Uterus (tissue), 4 donors: ENCODE data around the gene EPHX1. TPM values are rescaled to one million over a fixed set of nuclear protein-coding genes. Genes with fewer than 3 reads are reported as not detected.

Experiments
- DNase-seq, 2 donors: peaks; one replicate each; pipeline ENCODE4 v3.0.0-alpha.2; 2019 to 2020
- H3K27ac ChIP-seq, 2 donors: fragments of 200-600 bp; sonication (generic); 1 replicate in 1 of 2; 2 replicates in 1 of 2; pipeline ENCODE4 v1.5.1; 2016 to 2018
- H3K27me3 ChIP-seq, 2 donors: fragments of 200-600 bp; sonication (generic); one replicate each; pipeline ENCODE4 v1.5.1; 2018 to 2019; ENCODE audit warnings: control low read depth in 1 of 2
- H3K36me3 ChIP-seq, 2 donors: fragments of 200-600 bp; sonication (generic); one replicate each; pipeline ENCODE4 v1.5.1; 2019; ENCODE audit warnings: control low read depth in 1 of 2
- H3K4me1 ChIP-seq, 2 donors: fragments of 200-600 bp; sonication (generic); one replicate each; pipeline ENCODE4 v1.5.1; 2018 to 2019; ENCODE audit warnings: control low read depth in 1 of 2
- H3K4me3 ChIP-seq, 2 donors: fragments of 200-600 bp; sonication (generic); 1 replicate in 1 of 2; 2 replicates in 1 of 2; pipeline ENCODE4 v1.5.1; 2018 to 2019; ENCODE audit warnings: mild to moderate bottlenecking in 1 of 2
- H3K9me3 ChIP-seq, 2 donors: fragments of 200-600 bp; sonication (generic); one replicate each; pipeline ENCODE4 v1.5.1; 2019; ENCODE audit warnings: control low read depth in 1 of 2
- POLR2A ChIP-seq, 2 donors: fragments of 450-650 bp; IDR thresholded peaks; one replicate each; pipeline ENCODE4 v1.6.1; 2016; ENCODE audit warnings: antibody characterized with exemption in 2 of 2, mild to moderate bottlenecking in 1 of 2, moderate library complexity in 1 of 2
- intact Hi-C: fragments of 100-400 bp; cut with DNase I; formaldehyde crosslinking; loops from one replicate; pipeline ENCODE4 v1.15.1; 2023; ENCODE audit warnings: low total_unique reads
- total RNA-seq, 4 donors: library from RNA; depleted of rRNA in 3 of 4; stranded (reverse); fragments of >200 nt in 3 of 4; gene quantifications; one replicate each; pipeline versions ENCODE4 v1.1.0 to v1.2.4, GENCODE V29; 2014 to 2023
- TF ChIP-seq, protein P1 (sequence below), 4 experiments: fragments of 200-600 bp in 2 of 4; fragments of 450-650 bp in 2 of 4; sonication (generic) in 2 of 4; IDR thresholded peaks; one replicate each; pipeline ENCODE4 v1.5.1; 2016 to 2019; ENCODE audit warnings: antibody characterized with exemption in 4 of 4, mild to moderate bottlenecking in 2 of 4, moderate library complexity in 1 of 4
- donor health status: DM: yes; HTN: yes; CAD: no.

EPHX1 gene
- total RNA-seq, 4 donors from 2014 or later = 51.2 to 156 (median 55.3) TPM

DNA sequence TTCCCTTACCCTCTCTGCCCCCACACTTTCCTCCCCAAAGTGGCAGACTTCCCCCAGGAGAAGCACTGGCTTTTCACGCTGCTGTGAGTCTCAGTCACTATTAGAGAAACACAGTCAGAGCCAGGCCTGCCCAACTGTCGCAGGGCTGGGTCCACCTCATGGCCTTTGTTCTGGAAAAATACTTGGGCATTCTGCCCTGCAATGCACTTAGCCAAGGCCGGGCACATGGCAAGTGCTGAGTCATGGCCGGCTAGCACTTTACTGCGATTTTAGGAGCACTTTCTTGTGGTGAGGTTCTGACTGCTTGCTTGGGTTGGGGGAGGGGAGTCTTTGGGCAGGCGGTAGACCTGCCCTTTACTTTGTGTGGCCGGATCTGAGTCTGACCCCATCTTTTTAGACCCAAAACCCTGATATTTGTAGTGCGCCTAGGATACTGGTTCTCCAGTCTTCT is 7.7 kb downstream of the EPHX1 start:
- peak; percentile 70 to 82 for DNase-seq
- TF ChIP-seq POLR2A (IDR thresholded peaks at IDR 0.05) = no peak
- TF ChIP-seq, protein P1, sequence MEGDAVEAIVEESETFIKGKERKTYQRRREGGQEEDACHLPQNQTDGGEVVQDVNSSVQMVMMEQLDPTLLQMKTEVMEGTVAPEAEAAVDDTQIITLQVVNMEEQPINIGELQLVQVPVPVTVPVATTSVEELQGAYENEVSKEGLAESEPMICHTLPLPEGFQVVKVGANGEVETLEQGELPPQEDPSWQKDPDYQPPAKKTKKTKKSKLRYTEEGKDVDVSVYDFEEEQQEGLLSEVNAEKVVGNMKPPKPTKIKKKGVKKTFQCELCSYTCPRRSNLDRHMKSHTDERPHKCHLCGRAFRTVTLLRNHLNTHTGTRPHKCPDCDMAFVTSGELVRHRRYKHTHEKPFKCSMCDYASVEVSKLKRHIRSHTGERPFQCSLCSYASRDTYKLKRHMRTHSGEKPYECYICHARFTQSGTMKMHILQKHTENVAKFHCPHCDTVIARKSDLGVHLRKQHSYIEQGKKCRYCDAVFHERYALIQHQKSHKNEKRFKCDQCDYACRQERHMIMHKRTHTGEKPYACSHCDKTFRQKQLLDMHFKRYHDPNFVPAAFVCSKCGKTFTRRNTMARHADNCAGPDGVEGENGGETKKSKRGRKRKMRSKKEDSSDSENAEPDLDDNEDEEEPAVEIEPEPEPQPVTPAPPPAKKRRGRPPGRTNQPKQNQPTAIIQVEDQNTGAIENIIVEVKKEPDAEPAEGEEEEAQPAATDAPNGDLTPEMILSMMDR (IDR thresholded peaks at IDR 0.05) = no peak
- H3K27ac ChIP-seq = peak overlapping the region; percentile 94 to 99
- H3K4me3 ChIP-seq = no peak overlapping the region
- H3K9me3 ChIP-seq = no peaks in the 10 kb centered on the region
- H3K4me1 ChIP-seq = peaks cover 47 to 59% of the 10 kb centered on the region in 2 donors
- no peaks in the 10 kb centered on the region for H3K27me3 ChIP-seq
- H3K36me3 ChIP-seq = no peaks in the 10 kb centered on the region
- intact Hi-C loops = no loop called here

DNA sequence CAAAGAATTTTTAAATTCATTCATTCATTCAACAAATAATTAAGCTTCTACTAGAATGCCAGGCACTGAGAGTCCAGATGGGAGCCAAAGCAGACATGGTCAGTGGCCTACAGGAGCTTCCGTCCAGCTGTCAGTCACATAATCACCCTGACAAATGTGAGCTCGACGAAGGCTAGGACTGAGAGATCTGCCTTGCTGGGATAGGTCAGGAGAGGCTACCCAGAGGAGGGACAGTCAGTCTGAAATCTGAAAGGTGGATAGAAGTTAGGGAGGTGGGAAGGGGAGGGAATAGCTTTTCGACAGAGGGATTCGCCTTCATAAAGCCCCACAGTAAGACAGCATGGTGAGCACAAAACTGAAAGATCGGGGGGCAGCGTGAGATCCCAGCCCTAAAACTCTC is 8.3 kb downstream of the EPHX1 start:
- Histone ChIP-seq H3K4me3 (no peak overlapping the region), H3K36me3 (no peaks in the 10 kb centered on the region), H3K4me1 (peaks cover 51 to 53% of the 10 kb centered on the region in 2 donors), H3K27ac (peak overlapping the region; percentile 94 to 99), H3K27me3 (no peaks in the 10 kb centered on the region), H3K9me3 (no peaks in the 10 kb centered on the region)
- DNase-seq = no peak
- intact Hi-C loops = no loop called here
- no peak for TF ChIP-seq POLR2A (IDR thresholded peaks at IDR 0.05)
- TF ChIP-seq, protein P1 (IDR thresholded peaks at IDR 0.05) = no peak

GRCh38 chr1:225819346-225820192 is 9.6 kb downstream of the EPHX1 start:
- no peak overlapping the region for H3K4me3 ChIP-seq
- H3K27ac ChIP-seq = peak overlapping the region; percentile 83 to 89
- TF ChIP-seq, protein P1 (IDR thresholded peaks at IDR 0.05) = no peak
- H3K4me1 ChIP-seq = peaks cover 43 to 48% of the 10 kb centered on the region in 2 donors
- no peaks in the 10 kb centered on the region for H3K27me3 ChIP-seq
- H3K9me3 ChIP-seq = no peaks in the 10 kb centered on the region
- intact Hi-C loops = no loop called here
- no peaks in the 10 kb centered on the region for H3K36me3 ChIP-seq
- DNase-seq = peak; percentile 50 to 58

GRCh38 chr1:225820522-225821120 is 10.7 kb downstream of the EPHX1 start:
- no peaks in the 10 kb centered on the region for H3K36me3 ChIP-seq
- H3K27ac ChIP-seq = peak overlapping the region; percentile 83 to 89
- no peaks in the 10 kb centered on the region for H3K27me3 ChIP-seq
- TF ChIP-seq POLR2A (IDR thresholded peaks at IDR 0.05) = no peak
- TF ChIP-seq, protein P1 (IDR thresholded peaks at IDR 0.05) = no peak
- no peaks in the 10 kb centered on the region for H3K9me3 ChIP-seq
- peaks cover 49 to 55% of the 10 kb centered on the region in 2 donors for H3K4me1 ChIP-seq
- DNase-seq = no peak
- H3K4me3 ChIP-seq = no peak overlapping the region
- intact Hi-C loops = no loop called here
